ENCODE measurements around the gene PGM1. TPM values are rescaled to one million over a fixed set of nuclear protein-coding genes. Genes with fewer than 3 reads are reported as not detected.

The PGM1 gene
- total and polyA plus RNA-seq, 10 of the 15 experiments (the other 5 are each of a cell fraction or from before 2014, with no cell fraction given), result 22.5 to 72.6 (median 50.8) TPM

DNA sequence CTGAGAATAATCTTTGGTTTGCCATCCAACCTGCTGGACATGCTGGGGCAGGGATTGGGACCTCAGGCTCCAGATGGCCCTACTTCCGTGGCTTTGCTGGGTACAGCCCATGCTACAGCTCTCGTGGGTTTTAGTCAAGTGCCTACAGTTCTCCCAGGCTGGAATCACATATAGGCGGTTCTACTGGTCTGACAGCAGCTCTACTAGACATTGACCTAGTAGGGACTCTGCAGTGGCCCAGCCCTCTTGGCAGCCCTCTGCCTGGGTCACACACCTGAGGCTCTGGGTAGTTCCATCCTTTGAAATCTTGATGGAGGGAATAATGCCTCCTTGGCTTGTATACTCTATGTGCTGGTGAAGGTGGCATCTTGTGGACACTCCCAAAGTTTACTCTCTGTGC, 72.2 kb downstream of the PGM1 start:
- Histone ChIP-seq H3K4me3 (no peak overlapping the region), H3K9me3 (replicated peaks; ENCODE audit: control insufficient read depth, insufficient read depth, low read length) (no peaks in the 10 kb centered on the region), H3K4me1 (ENCODE audit: control insufficient read depth, insufficient read depth, low read length) (no peaks in the 10 kb centered on the region), H3K9ac (ENCODE audit: control insufficient read depth, insufficient read depth, low read length) (no peak overlapping the region), H3K27me3 (replicated peaks in 1 of 2; ENCODE audit: control insufficient read depth in 2 of 2, insufficient read depth in 2 of 2, low read length in 1 of 2) (no peaks in the 10 kb centered on the region), H2AFZ (ENCODE audit: control insufficient read depth, low read depth, low read length) (no peak overlapping the region), H3K79me2 (ENCODE audit: control insufficient read depth, insufficient read depth, low read length) (no peaks in the 10 kb centered on the region), H4K20me1 (ENCODE audit: control insufficient read depth, insufficient read depth) (no peaks in the 10 kb centered on the region), H3K4me2 (ENCODE audit: control insufficient read depth, insufficient read depth) (no peak overlapping the region), H3K27ac (ENCODE audit: control insufficient read depth, insufficient read depth) (no peak overlapping the region), H3K36me3 (ENCODE audit: control insufficient read depth in 2 of 2, insufficient read depth in 2 of 2, low read length in 1 of 2) (peaks cover 0 to 5% of the 10 kb centered on the region in 2 experiments; a peak in 1 of 4 replicates)
- POLR2A ChIA-PET, result no interaction called here
- ATAC-seq, result no peak
- no peak for DNase-seq (ENCODE audit: low read depth, low spot score)
- CTCF ChIA-PET, result no interaction called here
- intact Hi-C loops (cut with micrococcal nuclease; ENCODE audit: unreplicated experiment) (no loop called here), in situ Hi-C loops (cut with MboI) (no loop called here)
- RAD21 ChIA-PET (ENCODE audit: unreplicated experiment), result no interaction called here
- FAIRE-seq, result no peak
- 89% methylated on average over 3 of the region's 3 CpGs for WGBS (ENCODE audit: insufficient coverage, insufficient replicate concordance, low lambda C conversion rate, missing lambda C conversion rate)
- TF ChIP-seq, protein P1, sequence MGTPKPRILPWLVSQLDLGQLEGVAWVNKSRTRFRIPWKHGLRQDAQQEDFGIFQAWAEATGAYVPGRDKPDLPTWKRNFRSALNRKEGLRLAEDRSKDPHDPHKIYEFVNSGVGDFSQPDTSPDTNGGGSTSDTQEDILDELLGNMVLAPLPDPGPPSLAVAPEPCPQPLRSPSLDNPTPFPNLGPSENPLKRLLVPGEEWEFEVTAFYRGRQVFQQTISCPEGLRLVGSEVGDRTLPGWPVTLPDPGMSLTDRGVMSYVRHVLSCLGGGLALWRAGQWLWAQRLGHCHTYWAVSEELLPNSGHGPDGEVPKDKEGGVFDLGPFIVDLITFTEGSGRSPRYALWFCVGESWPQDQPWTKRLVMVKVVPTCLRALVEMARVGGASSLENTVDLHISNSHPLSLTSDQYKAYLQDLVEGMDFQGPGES (IDR thresholded peaks at IDR 0.05), result no peak
- TF ChIP-seq HDAC2 (IDR thresholded peaks at IDR 0.05), result no peak
- no peak for TF ChIP-seq NRF1 (conservative IDR thresholded peaks at IDR 0.05; ENCODE audit: low read depth, low read length)
- no peak for TF ChIP-seq SMC3 (IDR thresholded peaks at IDR 0.05; ENCODE audit: borderline replicate concordance, low read length)
- TF ChIP-seq POU2F2 (IDR thresholded peaks at IDR 0.05; ENCODE audit: borderline replicate concordance, low read depth, low read length), result no peak
- TF ChIP-seq, protein P2, sequence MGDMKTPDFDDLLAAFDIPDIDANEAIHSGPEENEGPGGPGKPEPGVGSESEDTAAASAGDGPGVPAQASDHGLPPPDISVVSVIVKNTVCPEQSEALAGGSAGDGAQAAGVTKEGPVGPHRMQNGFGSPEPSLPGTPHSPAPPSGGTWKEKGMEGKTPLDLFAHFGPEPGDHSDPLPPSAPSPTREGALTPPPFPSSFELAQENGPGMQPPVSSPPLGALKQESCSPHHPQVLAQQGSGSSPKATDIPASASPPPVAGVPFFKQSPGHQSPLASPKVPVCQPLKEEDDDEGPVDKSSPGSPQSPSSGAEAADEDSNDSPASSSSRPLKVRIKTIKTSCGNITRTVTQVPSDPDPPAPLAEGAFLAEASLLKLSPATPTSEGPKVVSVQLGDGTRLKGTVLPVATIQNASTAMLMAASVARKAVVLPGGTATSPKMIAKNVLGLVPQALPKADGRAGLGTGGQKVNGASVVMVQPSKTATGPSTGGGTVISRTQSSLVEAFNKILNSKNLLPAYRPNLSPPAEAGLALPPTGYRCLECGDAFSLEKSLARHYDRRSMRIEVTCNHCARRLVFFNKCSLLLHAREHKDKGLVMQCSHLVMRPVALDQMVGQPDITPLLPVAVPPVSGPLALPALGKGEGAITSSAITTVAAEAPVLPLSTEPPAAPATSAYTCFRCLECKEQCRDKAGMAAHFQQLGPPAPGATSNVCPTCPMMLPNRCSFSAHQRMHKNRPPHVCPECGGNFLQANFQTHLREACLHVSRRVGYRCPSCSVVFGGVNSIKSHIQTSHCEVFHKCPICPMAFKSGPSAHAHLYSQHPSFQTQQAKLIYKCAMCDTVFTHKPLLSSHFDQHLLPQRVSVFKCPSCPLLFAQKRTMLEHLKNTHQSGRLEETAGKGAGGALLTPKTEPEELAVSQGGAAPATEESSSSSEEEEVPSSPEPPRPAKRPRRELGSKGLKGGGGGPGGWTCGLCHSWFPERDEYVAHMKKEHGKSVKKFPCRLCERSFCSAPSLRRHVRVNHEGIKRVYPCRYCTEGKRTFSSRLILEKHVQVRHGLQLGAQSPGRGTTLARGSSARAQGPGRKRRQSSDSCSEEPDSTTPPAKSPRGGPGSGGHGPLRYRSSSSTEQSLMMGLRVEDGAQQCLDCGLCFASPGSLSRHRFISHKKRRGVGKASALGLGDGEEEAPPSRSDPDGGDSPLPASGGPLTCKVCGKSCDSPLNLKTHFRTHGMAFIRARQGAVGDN (IDR thresholded peaks at IDR 0.05), result no peak
- TF ChIP-seq, protein P3, sequence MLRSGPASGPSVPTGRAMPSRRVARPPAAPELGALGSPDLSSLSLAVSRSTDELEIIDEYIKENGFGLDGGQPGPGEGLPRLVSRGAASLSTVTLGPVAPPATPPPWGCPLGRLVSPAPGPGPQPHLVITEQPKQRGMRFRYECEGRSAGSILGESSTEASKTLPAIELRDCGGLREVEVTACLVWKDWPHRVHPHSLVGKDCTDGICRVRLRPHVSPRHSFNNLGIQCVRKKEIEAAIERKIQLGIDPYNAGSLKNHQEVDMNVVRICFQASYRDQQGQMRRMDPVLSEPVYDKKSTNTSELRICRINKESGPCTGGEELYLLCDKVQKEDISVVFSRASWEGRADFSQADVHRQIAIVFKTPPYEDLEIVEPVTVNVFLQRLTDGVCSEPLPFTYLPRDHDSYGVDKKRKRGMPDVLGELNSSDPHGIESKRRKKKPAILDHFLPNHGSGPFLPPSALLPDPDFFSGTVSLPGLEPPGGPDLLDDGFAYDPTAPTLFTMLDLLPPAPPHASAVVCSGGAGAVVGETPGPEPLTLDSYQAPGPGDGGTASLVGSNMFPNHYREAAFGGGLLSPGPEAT (IDR thresholded peaks at IDR 0.05; ENCODE audit: low read depth), result no peak
- no peak for TF ChIP-seq FOS (IDR thresholded peaks at IDR 0.05; ENCODE audit: borderline replicate concordance, extremely low read depth, insufficient read length)
- TF ChIP-seq POLR2AphosphoS5 (IDR thresholded peaks at IDR 0.05; ENCODE audit: low read length), result no peak
- TF ChIP-seq, protein P4, sequence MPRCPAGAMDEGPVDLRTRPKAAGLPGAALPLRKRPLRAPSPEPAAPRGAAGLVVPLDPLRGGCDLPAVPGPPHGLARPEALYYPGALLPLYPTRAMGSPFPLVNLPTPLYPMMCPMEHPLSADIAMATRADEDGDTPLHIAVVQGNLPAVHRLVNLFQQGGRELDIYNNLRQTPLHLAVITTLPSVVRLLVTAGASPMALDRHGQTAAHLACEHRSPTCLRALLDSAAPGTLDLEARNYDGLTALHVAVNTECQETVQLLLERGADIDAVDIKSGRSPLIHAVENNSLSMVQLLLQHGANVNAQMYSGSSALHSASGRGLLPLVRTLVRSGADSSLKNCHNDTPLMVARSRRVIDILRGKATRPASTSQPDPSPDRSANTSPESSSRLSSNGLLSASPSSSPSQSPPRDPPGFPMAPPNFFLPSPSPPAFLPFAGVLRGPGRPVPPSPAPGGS (IDR thresholded peaks at IDR 0.05; ENCODE audit: borderline replicate concordance, insufficient read depth, low read depth, low read length, poor library complexity, severe bottlenecking), result no peak
- no peak for TF ChIP-seq SIN3A (IDR thresholded peaks at IDR 0.05; ENCODE audit: low read depth, low read length)
- no peak for TF ChIP-seq BCL11A (IDR thresholded peaks at IDR 0.05; ENCODE audit: low read depth, low read length)
- no peak for TF ChIP-seq SMARCA5 (IDR thresholded peaks at IDR 0.05)
- no peak for TF ChIP-seq EZH2 (IDR thresholded peaks at IDR 0.05; ENCODE audit: borderline replicate concordance, control insufficient read depth, low read depth, low read length)
- TF ChIP-seq STAT1 (conservative IDR thresholded peaks at IDR 0.05), result no peak
- SMC1A ChIA-PET (ENCODE audit: uncharacterized antibody, unreplicated experiment), result interaction anchor here (1.0 kb wide), 1 partner anchor 16 kb away, joined by 3 read pairs; no protein-coding TSS in a partner anchor
- no TSS peak for BruUV-seq (replicated peaks)

All from GM12878 (cell line).